ENCODE measurements around the gene TOMM5.

TOMM5 gene

DNA sequence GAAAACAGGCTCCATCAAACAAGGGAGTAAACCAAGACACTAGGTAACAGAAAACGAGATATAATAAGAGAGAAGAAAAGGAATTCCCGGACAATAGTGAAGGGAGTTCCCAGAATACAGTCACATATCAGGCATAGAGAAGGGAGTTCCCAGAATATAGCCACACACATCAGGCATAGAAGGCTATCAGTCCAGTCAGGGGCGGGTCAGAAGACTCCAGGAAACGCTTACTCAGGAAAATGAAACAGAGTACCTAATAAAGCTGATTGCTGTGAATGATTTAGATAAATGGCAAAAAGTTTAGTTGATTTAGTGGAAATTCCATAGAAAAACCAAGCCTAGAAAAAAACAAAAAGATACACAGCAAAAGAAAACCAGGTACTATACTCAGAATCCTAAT lies 4.9 kb downstream of the TOMM5 start:
- TF ChIP-seq, protein P1, sequence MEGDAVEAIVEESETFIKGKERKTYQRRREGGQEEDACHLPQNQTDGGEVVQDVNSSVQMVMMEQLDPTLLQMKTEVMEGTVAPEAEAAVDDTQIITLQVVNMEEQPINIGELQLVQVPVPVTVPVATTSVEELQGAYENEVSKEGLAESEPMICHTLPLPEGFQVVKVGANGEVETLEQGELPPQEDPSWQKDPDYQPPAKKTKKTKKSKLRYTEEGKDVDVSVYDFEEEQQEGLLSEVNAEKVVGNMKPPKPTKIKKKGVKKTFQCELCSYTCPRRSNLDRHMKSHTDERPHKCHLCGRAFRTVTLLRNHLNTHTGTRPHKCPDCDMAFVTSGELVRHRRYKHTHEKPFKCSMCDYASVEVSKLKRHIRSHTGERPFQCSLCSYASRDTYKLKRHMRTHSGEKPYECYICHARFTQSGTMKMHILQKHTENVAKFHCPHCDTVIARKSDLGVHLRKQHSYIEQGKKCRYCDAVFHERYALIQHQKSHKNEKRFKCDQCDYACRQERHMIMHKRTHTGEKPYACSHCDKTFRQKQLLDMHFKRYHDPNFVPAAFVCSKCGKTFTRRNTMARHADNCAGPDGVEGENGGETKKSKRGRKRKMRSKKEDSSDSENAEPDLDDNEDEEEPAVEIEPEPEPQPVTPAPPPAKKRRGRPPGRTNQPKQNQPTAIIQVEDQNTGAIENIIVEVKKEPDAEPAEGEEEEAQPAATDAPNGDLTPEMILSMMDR (conservative IDR thresholded peaks at IDR 0.05), result no peak

DNA sequence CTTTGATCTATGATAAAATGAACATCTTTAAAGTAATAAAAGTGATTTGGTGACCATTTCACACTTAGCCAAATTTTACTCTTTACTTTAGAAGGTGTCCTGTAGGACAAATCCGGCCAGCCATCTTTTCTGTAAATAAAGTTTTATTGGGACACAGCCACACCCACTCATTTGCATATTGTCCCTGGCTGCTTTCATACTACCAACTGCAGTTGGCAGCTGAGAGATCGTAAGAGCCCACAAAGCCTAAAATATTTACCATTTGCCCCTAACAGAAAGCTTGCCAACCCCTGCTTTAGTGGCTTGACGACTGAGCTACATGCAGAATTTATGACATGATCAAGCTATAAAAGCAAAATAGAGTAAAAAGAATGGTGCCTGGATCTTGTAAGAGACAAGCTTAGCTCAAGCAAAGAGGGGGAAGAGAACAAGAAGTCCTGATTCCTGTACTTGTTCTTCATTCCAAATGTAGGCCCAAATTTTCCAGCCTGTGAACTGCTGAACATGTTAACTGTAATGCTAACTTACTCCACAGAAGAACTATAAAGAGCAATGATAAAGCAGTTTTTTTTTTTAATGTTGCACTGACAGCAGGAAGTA lies 8.8 kb downstream of the TOMM5 start:
- TF ChIP-seq, protein P1 (conservative IDR thresholded peaks at IDR 0.05), result no peak
- H3K27ac ChIP-seq, result peak overlapping the region; percentile 23

More for the DNA sequence above, 4.9 kb downstream of the TOMM5 start:
- no peak overlapping the region for H3K27ac ChIP-seq

DNA sequence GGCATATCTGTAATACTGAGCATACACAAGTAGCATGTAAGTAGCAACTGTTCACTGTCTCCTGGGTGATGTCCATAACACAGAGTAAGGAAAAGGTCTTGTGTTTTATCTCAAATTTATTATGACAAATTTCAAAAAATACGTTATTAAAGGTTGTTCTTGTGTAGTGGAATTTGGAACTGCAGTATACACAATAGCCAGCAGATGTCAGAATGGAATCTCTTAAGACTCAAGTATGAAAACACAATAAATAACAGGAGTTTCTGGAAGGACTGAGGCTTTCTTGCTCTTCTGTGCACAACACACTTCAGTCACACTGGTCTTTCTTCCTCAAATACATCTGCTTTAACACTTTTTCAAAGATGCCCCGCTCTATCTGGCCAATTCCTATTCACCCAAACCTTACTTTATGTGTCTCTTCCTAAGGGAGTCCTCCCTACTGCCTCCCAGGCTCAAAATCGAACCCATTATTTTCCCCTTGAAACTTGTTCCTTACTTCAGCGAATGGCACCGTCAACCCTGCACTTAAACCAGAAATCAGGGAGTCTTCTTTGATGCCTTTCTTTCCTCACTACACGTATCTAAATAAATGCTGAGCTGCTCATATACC lies 9.7 kb downstream of the TOMM5 start:
- peak overlapping the region; percentile 23 for H3K27ac ChIP-seq
- TF ChIP-seq, protein P1 (conservative IDR thresholded peaks at IDR 0.05), result peak; percentile 86

DNA sequence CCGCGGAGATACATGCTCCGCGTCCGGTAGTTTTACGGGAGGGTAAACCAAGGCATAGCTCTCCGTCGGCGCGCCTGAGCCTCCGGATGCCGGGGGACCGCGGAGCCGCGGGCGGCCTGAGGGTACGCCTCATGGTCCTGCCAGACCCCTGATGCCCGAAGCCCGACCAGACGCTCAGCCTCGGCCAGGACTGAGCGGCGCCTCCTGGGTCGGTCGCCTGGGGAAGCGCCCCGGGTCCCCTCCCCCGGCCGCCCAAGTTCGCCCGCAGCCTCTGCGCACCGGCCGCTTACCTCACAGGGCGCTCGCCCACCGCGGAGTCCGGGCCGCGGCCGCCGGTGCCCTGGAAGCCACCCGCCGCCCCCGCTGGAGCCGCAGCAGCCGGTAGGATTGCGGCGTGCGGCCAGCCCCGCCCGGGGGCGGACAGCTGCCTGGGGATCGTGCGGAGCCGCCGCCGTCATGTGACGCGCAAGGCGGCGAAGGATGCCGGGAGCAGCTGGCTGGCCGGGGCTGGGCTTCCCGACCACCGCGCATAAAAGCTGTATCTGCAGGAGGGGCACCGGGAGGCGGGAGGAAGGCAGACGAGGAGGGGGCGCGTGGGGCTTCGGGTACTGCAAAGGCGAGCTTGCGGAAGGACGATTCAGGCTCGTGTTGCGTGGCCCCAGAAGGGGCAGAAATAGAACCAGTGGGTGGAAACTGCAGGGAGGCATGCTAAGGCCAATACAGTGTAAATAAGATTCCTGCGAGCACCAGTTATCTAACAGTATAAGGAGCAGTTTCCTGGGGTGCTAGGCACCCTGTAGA lies 16.3 kb downstream of the TOMM5 start, which contains the start of gene FBXO10:
FBXO10 (minus strand) TSS at position 460 of the 801 bp plus-strand sequence. CDS start 34,612 bp downstream, outside the sequence.
- peak within 1 kb of the TSS; percentile 88 for H3K27ac ChIP-seq

DNA sequence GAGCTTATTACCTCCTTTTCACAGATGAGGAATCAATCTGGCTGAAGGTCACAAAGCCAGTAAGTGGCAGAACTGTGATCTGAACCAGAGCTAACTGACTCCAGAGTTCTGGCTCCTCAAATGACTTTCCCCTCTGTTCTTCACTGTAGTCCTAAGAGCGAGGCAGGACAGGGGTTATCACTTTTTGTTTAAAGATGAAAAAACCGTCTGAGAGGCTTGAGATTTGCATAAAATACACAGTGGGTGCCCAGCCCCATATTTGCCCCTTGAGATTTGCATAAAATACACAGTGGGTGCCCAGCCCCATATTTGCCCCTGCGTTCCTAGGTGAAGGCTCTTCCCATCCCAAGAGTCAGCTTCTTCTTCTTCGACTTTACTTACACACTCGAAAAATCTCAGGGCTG lies 16.9 kb downstream of the TOMM5 start:
- peak overlapping the region; percentile 88 for H3K27ac ChIP-seq
- TF ChIP-seq, protein P1 (conservative IDR thresholded peaks at IDR 0.05), result no peak

More for the DNA sequence above, 16.3 kb downstream of the TOMM5 start, which contains the start of gene FBXO10:
- TF ChIP-seq, protein P1 (conservative IDR thresholded peaks at IDR 0.05), result no peak

DNA sequence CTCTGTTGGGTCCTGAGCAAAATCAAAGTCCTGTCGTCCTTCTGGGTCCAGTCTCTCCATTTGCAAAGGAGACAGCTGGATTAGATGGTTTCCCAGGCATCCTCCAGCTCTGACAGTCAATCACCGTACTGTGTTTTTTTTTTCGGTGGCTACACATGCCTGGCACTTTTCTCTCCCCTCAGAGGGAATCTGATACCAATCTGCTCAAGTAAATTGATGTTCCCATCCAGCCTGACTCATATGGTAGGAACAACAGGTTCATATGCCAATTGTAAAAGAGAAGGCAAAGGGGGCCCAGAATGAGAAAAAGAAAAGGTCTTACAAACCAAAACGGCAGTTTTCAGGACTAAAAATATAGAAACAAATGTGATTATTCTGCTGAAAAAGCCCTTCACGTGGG lies 17.4 kb downstream of the TOMM5 start:
- TF ChIP-seq, protein P1 (conservative IDR thresholded peaks at IDR 0.05), result no peak
- H3K27ac ChIP-seq, result peak overlapping the region; percentile 88

DNA sequence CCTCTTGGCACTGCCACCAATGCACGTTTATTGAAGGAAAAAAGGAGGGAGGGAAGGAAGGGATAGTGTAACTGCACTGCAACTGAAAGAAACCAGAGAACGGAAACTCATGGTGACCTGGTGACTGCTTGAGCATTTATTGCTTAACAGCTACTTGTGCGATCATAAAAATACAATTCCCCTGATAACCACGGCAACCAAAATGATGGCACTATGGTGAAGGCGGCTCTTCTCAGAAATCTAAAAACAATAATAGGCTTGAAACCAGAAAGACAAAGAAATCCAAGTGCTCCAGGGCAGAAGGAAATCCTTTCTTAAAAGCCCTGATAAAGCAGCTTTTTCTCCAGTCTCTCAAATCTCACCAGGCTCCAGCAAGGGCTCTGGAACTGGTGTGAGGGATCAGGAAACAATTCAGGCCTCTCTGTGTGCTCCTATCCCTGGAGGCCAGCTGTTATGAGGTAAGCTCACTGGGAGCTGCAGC lies 18.1 kb downstream of the TOMM5 start:
- H3K27ac ChIP-seq, result no peak overlapping the region
- TF ChIP-seq, protein P1 (conservative IDR thresholded peaks at IDR 0.05), result no peak

All from VCaP (cell line).